GM19372 (cell line): Measurements from ENCODE around the gene CLDN19.
"Not testable (repeated sequence)": the region's sequence is repeated elsewhere in the genome, so short reads cannot be mapped to it uniquely, and the experiment has no call there.

Source experiments
- ATAC-seq: cut with Tn5 transposase; IDR thresholded peaks from one replicate; pipeline ENCODE4 v1.9.1; 2021; ENCODE audit warnings: mild to moderate bottlenecking, low read depth, moderate library complexity; ENCODE audit not compliant: unreplicated experiment

The CLDN19 gene

GRCh38 chr1:42761567-42761966 is 21.5 kb upstream of the CLDN19 start:
- ATAC-seq, result no peak

DNA sequence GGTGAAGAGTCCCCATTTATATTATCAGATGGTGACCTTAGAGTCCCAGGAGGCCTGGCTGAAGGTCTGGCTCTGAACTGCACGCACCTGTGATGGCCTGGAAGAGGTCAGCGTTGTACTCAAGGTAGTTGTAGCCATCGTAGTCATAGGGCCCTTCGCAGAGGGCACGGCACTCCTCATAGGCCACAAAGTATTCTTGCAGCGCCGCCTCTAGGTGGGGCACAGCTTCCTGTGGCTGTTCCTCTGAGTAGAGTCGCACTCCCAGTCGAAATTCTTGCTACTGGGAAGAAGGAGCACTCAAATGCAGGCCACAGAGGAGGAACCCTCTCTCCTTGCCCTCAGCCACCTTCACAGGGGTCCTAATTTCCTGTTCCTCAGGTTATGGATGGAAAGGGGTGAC is 19.1 kb upstream of the CLDN19 start:
- no peak for ATAC-seq

- ATAC-seq, result no peak
Observed at GRCh38 chr1:42758641-42759040, 18.6 kb upstream of the CLDN19 start.

GRCh38 chr1:42757892-42758275 is 17.8 kb upstream of the CLDN19 start:
- no peak for ATAC-seq

DNA sequence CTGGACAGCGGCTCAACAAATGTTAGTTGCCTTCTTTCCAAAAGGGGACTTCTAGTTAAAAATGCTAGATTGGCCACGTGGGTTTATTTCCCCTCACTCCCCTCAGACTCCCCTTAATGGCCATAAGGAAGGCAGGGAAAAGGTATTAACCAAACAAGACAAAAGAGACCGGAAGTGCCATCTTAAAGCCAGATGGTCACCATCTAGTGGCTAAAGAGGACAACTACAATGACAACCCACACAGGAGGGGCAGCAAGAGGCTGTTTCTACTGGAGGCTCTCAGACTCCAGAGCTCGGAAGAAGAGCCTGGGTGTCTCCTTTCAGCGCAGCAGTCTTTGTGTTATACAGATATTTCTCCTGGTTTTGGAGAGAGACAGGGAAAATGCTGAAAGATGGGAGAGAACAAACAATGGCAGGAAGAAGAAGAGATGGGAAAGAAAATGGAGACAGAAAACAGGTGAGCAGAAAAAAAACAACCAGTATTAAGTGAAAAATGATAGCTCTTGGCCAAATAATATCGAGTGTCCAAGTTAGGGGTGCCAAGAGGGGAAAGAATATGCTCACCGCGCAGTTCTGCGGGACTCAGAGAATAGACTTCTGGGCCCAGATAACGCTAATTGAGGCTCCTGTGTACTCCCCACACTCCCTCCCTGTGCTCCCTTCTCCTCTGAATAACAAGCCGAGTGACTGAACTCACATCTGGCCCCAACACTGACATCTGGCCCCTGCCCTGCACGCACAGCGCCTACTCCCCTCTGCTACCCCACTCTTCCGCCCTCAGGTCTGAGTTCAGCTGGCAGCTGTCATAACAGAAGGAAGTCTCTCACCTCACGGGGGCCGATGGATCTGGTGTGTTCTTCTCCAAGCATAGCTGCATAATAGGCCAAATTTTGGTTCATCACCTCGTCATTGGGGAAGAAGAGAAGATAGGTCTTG is 17.2 kb upstream of the CLDN19 start:
- ATAC-seq, result no peak

- ATAC-seq, result no peak
Observed at GRCh38 chr1:42753070-42753469, 13.0 kb upstream of the CLDN19 start.

DNA sequence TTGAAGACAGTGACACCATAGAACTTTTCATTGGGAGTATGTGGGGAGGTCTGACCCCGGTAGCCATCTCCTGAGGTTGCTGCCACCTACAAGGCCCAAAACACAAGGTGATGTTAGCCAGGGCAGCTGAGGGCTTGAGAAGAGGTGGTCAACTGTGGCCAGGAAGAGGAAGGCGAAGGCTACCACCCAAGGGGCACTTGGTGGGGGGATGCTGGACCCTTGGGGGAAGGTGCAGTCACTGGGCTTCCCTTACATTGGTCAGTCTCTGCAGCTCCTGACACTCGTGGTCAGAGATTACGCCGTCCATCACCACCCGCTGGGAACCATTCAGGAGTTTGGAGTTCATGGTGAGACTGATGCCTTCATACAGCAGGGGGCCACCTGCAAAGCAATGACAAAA is 12.2 kb upstream of the CLDN19 start:
- ATAC-seq, result no peak

GRCh38 chr1:42751511-42752070 is 11.6 kb upstream of the CLDN19 start:
- not testable (repeated sequence) for ATAC-seq

GRCh38 chr1:42750041-42750440 is 10.0 kb upstream of the CLDN19 start:
- no peak for ATAC-seq

DNA sequence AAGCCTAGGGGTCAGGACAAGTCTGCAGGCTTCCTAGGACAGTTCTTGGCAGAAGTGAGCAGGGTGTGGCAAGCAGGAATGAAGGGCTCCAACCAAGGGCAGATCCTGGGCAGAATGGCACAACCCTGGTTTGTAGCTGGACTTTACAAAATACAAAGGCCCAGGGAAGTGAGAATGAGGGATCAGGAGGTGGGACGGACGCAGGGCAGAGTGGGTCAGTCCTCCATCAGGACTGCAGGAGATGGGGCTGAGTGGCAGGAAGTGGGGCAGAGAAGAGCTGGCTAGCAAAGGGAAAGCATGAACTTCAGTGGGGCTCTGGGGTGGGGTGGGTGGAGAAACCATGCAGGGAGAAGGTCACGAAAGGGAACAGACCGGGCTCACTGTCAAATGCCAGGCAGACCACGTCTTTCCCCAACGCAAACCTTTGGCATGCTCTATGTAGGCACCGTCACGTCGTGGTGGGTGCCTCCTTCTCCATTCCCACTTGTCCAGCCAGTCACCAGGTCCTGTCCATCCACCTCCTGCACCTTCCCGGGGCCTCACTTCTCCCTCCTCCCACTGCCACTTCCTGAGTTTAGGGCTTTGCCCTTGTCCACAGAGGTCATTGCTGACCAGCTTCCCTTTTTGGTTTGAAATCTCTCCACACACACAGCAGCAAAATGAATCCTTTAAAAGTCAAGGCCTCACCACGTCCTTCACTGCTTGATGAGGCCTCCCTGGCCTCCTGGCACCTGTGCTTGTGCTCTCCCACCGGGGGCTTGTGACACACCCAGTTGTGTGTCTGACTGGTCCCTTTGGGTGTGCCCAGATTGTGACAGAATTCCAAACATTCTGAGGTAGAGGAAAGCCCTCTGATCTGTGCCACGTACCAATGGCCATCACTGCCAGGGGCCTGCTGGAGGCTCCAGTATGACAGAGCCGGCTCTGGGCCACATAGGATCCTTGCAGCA is 8.7 kb upstream of the CLDN19 start:
- no peak for ATAC-seq

GRCh38 chr1:42748021-42748420 is 8.0 kb upstream of the CLDN19 start:
- ATAC-seq, result no peak

DNA sequence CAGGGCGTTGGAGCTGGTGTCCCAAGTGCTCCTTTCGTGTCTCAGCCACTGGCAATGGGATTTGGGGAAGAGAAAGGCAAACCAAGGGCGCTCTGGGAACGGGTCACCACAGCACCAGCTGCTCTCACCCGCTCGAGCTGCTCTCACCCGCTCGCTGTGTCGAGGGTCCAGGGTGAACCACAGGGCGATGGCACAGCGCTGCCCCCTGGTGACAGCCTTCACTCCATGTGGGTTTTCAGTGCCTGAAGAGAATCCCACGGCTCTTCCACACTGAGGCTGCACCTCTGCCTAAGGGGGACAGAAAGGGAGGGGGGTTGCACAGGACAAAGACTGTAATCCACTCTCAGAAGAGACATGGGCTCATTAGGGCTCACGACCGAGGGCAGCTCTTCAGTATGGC is 7.1 kb upstream of the CLDN19 start:
- no peak for ATAC-seq

DNA sequence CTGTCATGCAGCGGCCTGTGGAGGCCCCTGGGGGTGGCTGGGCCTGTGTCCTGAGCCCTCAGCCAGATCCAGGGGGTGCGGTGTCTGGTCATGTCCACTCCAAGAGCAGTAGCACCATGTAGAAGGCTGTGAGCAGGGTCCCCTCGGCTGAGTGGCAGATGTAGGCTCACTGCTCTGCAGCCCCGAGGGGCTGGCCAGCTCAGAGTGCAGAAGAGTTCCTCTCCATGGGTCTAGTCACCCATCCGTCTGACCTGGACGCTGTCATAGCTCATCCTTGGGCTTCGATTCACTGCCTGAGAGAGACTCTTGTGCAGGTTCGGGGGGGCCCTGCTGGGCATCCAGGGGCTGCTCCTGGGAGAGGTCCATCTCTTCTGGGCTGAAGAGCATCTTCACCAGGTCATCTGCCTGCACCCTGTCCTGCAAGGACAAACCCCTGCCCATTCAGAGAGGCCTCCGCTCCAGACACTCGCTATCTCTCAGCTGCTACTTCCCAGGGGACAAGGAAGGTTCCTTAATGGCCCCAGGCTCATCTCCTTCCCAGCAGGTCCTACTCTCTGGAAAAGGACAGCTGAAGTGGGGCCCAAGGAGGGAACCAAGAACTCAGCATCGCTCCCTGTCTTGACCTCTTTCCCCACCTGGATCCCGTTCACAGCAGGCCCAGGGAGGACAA is 6.5 kb upstream of the CLDN19 start:
- ATAC-seq, result no peak

GRCh38 chr1:42745851-42746250 is 5.8 kb upstream of the CLDN19 start:
- no peak for ATAC-seq

DNA sequence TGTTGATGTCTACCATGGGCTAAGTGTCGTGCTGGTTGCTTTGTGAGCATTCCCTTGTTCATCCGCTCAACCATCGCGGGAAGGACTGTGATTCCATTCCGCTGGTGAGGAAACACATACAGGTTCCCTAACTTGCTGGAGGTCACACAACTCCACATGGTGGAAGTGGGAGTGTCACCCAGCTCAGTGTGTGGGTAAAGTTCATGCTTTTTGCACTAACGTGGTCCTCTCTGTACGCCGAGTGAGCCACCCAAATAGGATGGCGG is 4.0 kb upstream of the CLDN19 start:
- no peak for ATAC-seq

DNA sequence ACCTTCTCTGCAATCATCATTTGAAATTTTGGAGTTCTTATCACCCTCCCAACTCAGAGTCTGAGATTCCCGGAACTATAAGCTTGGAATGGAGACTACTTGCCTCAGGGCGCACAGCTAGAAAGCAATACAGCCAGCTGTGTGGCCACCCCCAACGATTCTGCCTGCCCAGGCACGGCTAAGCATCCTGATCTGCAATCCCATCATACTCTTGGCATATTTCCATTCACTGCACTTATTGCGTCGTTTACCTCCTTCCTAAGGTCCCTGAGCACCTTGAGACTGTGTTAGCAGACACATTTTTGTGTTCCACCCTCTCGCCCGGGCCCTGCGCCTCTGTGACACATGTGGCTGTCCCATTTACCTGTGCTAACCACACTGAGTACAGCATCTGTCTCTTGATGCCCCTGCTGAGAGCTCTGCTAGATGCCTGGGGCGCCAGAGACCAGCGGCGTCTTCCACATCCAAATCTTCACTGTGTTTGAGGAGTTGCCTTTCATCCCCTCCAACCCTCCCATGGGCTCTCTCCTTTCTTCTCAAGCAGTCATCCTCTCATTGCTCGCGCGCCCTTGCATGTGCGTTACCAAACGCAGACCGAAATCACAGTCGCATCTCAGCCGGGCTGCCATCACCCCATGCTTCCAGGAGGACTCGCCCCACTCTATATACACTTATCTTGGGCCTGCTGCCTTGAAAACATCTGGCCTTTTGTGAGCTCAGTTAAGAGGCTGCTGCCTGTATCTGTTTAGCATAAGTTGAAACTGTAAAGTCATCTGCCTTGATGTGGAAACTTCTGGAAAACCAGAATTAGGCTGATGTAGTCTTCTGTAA is 3.5 kb upstream of the CLDN19 start:
- ATAC-seq, result no peak

DNA sequence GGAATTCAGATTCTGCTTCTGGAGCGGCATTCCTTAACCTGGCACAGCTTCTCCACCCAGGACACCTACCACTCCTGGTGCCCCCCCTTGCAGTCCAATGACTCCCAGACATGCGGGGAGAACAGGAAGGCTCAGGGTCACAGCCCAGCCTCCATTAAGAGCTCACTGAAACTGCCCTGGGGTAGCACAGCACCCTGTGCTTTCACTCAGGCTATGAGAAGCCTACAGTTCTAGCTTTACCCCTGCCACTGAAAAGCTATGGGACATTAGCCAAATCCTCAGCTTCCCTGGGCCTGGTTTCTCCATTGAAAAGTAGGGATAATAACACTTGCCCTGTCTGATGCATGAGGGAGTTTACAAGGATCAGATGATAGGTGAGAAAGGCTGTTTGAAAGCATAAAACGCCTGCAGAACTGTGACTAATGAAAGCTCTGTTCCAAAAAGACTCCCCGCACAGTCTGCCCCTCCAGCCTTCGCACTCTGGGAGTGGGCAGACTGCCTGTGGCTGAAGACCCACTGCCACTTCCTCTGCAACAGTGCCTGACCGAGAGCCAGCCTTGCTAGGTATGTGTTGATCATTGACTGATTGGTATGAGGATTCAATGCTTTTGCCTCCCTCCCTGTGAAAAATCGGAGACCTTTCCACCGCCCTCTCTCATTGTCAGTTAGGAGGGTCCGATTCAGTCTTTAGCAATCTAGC is 2.7 kb upstream of the CLDN19 start:
- ATAC-seq, result no peak

DNA sequence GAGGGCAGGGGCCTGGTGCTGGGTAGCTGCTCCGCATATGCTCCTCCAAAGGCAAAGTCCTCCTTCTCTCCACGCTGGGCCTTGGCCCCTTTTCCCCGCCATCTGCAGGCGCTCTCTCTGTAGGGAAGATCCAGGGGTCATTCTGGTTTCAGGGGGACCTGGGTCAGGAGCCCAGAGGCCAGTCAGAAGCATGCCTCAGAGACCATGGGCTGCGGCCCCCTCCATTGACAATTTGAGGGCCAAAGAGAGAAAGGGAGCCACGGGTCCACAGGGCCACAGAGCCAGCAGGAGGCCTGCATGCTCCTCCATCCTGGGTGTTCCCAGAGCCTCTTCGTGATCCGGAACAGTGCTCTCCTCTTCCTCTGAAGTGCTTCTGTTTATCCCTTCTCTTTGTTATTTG is 2.1 kb upstream of the CLDN19 start:
- ATAC-seq, result no peak

- ATAC-seq, result no peak
Observed at GRCh38 chr1:42741706-42742105, 1.7 kb upstream of the CLDN19 start.
